ENCODE measurements around the gene PTPRN2.

PTPRN2 gene

DNA sequence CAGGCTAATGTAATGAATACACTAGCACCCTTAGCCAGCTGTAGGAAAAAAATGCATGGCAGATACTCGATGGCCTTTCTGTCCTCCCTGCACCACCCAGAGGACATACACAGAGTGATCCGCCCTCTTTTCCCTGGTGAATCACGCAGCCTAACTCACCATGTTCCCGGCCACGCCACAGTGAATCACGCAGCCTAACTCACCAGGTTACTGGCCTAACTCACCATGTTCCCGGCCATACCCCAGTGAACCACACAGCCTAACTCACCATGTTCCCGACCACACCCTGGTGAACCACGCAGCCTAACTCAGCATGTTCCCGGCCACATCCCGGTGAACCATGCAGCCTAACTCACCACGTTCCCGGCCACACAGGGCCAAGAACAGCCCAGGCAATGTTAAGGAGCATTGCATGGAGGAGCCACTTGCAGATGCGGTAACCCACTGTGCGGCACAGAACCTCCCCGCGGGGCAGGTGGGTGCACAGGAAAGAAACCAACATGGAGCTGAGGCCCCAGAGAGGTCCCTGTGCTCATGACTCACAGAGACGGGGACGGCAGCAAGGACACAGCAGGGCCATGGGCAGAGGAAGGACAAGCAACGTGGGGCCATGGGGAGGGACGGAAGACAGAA is 742.3 kb downstream of the PTPRN2 start:
- Histone ChIP-seq H3K27ac (ENCODE audit: low read depth, low read length) (no peak overlapping the region), H3K27me3 (ENCODE audit: control insufficient read depth in 1 of 2, insufficient read depth in 2 of 2, low read length in 2 of 2) (no peaks in the 10 kb centered on the region), H3K9ac (ENCODE audit: low read length) (no peak overlapping the region), H3K36me3 (ENCODE audit: insufficient read depth, low read length) (no peaks in the 10 kb centered on the region), H3K9me3 (ENCODE audit: low read length) (no peaks in the 10 kb centered on the region), H3K4me3 (ENCODE audit: low read depth in 1 of 2, low read length in 2 of 2) (no peak overlapping the region), H3K4me1 (ENCODE audit: insufficient read depth, low read length) (no peaks in the 10 kb centered on the region)

DNA sequence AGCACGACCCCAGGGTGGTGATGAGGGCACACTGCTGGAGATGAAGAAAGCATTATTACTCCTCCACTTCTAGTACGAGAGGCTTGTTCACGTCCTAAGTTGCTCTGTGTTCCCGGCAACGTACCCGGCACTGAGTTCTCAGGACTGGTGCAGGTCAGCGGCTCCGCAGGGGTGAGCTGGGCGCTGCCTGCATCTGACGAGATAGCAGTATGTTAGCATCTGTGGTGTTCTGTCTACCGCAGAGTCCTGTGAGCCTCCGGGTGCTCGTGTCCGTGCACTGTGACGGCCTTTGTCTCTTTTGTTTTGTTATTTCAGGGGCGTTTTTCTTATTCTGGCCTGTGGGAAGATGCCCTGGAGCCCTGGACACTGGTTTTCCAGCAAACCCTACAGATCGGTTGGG is 743.0 kb downstream of the PTPRN2 start:
- Histone ChIP-seq H3K9ac (ENCODE audit: low read length) (no peak overlapping the region), H3K27me3 (ENCODE audit: control insufficient read depth in 1 of 2, insufficient read depth in 2 of 2, low read length in 2 of 2) (no peaks in the 10 kb centered on the region), H3K9me3 (ENCODE audit: low read length) (no peaks in the 10 kb centered on the region), H3K27ac (ENCODE audit: low read depth, low read length) (no peak overlapping the region), H3K4me3 (ENCODE audit: low read depth in 1 of 2, low read length in 2 of 2) (no peak overlapping the region), H3K36me3 (ENCODE audit: insufficient read depth, low read length) (no peaks in the 10 kb centered on the region), H3K4me1 (ENCODE audit: insufficient read depth, low read length) (no peaks in the 10 kb centered on the region)

DNA sequence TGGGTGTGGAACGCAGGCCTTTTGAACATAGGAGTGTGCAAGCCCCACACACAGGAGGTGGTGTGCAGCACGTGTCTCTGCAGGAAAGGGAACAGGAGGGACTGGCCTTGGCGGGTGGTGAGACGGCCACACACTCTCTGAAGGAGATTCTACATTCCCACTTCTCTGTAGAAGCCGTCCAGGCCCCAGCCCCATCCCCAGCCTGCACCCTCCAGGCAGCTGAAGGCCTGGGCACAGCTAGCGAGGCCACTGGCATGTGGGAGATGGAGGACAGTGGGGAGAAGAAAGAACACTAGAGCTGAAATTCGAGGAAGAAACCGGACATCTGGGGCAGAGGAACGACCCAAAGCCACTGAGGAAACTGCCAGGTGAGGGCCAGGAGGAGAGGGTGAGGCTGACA is 743.5 kb downstream of the PTPRN2 start:
- H3K36me3 ChIP-seq (ENCODE audit: insufficient read depth, low read length) = no peaks in the 10 kb centered on the region
- no peak overlapping the region for H3K9ac ChIP-seq (ENCODE audit: low read length)
- no peaks in the 10 kb centered on the region for H3K4me1 ChIP-seq (ENCODE audit: insufficient read depth, low read length)
- no peak overlapping the region for H3K4me3 ChIP-seq (ENCODE audit: low read depth in 1 of 2, low read length in 2 of 2)
- no peak overlapping the region for H3K27ac ChIP-seq (ENCODE audit: low read depth, low read length)
- H3K27me3 ChIP-seq (ENCODE audit: control insufficient read depth in 1 of 2, insufficient read depth in 2 of 2, low read length in 2 of 2) = no peaks in the 10 kb centered on the region
- no peaks in the 10 kb centered on the region for H3K9me3 ChIP-seq (ENCODE audit: low read length)

DNA sequence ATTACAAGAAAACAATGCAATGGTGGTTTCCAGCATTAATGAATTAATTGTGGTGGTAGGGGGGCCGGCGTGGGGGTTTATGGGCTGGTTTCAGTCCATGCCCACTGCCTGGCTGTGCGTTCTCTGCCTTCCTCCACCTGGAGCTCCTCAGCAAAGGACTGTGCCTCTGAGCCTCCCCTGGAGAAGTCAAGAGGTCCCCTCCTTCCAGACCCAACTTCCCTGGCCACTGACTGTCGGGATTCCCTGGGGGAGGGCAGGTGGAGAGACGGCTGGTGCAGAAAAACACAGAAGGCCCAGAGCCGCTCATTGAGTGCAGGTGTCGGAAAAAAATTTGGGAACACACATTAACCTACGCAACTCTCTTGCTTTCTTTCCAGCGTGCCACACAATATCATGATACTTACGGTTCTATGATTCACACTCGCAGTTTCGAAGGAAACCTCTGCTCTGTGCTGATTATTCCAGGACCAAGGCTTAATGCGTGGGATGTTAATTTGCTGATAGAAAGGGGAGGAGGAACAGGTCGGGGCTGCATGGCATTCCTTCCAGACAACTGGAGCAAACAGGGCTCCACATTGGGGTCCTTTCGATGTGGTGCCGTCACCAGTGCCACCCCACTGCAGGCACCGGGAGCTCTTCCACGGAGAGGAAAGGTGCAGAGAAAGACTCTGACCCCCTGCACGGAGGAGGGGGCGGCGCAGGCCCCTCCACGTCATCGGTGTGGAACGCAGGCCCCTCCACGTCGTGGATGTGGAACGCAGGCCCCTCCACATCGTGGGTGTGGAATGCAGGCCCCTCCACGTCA is 744.1 kb downstream of the PTPRN2 start:
- H3K4me1 ChIP-seq (ENCODE audit: insufficient read depth, low read length) = no peaks in the 10 kb centered on the region
- H3K9me3 ChIP-seq (ENCODE audit: low read length) = no peaks in the 10 kb centered on the region
- no peak overlapping the region for H3K9ac ChIP-seq (ENCODE audit: low read length)
- H3K27me3 ChIP-seq (ENCODE audit: control insufficient read depth in 1 of 2, insufficient read depth in 2 of 2, low read length in 2 of 2) = no peaks in the 10 kb centered on the region
- no peaks in the 10 kb centered on the region for H3K36me3 ChIP-seq (ENCODE audit: insufficient read depth, low read length)
- H3K27ac ChIP-seq (ENCODE audit: low read depth, low read length) = no peak overlapping the region
- H3K4me3 ChIP-seq (ENCODE audit: low read depth in 1 of 2, low read length in 2 of 2) = no peak overlapping the region

DNA sequence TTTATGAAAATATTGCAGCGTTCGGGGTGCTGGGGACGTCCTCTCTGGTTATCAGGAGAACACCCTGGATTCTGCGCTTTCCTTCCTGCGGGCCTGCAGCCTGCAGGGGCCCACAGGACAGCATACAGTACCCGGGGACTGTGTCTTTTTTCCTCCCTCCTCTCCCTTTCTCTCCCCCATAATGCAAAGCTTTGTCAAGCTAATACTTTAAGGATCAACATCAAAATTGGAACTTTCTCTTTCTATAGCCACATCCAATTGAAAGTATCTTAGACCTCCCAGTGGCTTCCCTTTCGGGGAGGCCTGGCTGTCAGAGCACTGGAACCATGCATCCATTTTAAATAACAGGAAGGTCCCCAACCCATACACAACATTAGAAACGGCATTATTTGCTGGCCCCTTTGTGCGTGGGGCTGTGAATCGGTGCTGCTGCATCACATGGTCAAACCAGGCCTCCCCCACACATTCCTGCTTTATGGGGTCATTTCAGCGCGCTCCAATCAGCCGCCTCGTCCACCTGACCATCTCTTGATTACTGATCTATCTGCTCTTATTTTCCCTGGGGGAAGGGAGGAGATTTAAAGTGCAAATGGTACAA is 745.8 kb downstream of the PTPRN2 start:
- no peak overlapping the region for H3K9ac ChIP-seq (ENCODE audit: low read length)
- H3K27ac ChIP-seq (ENCODE audit: low read depth, low read length) = no peak overlapping the region
- H3K4me1 ChIP-seq (ENCODE audit: insufficient read depth, low read length) = no peaks in the 10 kb centered on the region
- no peaks in the 10 kb centered on the region for H3K36me3 ChIP-seq (ENCODE audit: insufficient read depth, low read length)
- H3K27me3 ChIP-seq (ENCODE audit: control insufficient read depth in 1 of 2, insufficient read depth in 2 of 2, low read length in 2 of 2) = peaks cover 0 to 4% of the 10 kb centered on the region in 2 donors
- no peaks in the 10 kb centered on the region for H3K9me3 ChIP-seq (ENCODE audit: low read length)
- no peak overlapping the region for H3K4me3 ChIP-seq (ENCODE audit: low read depth in 1 of 2, low read length in 2 of 2)

DNA sequence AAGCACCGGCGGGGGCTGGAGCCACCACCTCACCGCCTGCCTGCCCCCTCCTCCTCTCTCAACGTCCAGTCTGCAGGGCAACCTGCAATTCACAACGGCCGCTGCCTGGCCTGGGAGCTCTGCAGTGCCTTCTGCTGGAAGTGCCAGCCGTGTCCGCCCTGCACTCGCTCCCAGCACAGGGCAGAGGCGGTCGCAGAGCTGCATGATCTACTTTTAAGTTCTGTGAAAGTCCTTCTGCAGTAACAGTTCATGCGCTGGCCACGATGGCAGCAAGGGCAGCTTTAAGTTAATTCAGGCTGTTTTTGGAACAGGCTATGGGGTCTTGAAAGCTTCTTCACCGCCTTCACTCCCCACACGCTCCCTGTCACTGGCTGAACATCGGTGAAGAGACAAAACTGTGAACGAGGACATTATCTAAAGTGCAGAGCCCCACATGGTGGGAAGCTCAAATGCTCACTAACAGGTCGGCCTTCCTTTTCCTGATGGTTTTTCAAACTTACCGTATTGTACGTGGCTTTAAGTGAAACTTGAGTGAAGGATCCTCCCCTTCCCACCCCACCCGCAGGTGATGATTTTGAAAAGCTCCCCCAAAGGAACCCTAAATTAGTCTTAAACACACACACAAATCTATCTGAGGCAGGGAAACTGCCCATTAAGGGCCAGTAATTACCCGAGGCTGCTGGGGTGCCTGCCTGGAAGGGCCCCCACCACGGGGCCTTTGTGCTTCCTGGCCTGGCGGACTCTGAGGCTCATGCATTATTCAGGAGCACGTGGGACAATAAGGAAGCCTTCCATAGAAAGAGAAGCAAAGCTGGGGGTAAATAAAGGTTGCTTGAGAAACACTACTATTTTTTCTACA is 746.5 kb downstream of the PTPRN2 start:
- H3K36me3 ChIP-seq (ENCODE audit: insufficient read depth, low read length) = no peaks in the 10 kb centered on the region
- no peak overlapping the region for H3K4me3 ChIP-seq (ENCODE audit: low read depth in 1 of 2, low read length in 2 of 2)
- H3K9me3 ChIP-seq (ENCODE audit: low read length) = no peaks in the 10 kb centered on the region
- no peaks in the 10 kb centered on the region for H3K4me1 ChIP-seq (ENCODE audit: insufficient read depth, low read length)
- H3K27ac ChIP-seq (ENCODE audit: low read depth, low read length) = no peak overlapping the region
- no peak overlapping the region for H3K9ac ChIP-seq (ENCODE audit: low read length)
- peaks cover 0 to 4% of the 10 kb centered on the region in 2 donors for H3K27me3 ChIP-seq (ENCODE audit: control insufficient read depth in 1 of 2, insufficient read depth in 2 of 2, low read length in 2 of 2)

DNA sequence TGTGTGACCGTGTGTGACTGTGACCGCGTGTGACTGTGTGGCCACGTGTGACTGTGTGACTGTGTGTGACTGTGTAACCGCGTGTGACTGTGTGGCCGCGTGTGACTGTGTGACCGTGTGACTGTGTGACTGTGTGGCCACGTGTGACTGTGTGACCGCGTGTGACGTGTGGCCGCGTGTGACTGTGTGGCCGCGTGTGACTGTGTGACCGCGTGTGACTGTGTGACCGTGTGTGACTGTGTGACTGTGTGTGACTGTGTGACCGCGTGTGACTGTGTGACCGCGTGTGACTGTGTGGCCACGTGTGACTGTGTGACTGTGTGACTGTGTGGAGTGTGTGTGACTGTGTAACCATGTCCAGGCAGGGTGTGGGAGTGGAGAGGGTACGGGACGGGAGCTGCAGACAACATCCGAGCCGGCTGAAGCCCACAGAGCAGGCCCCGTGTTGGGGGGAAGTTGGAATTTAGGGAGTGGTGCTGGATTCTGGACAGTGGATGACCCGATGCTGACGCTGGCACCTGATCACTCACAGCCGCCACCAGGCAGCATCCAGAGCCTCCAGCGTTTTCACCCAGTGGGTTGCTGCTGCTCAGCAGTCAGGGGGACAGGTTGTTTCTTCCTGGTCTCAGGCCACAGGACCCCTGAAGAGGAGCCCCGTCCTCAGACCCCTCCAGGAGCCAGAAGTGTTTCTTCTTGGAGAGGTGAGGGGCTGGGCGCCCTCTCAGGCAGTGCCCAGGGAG is 747.3 kb downstream of the PTPRN2 start:
- Histone ChIP-seq H3K4me3 (ENCODE audit: low read depth in 1 of 2, low read length in 2 of 2) (no peak overlapping the region), H3K9ac (ENCODE audit: low read length) (no peak overlapping the region)

DNA sequence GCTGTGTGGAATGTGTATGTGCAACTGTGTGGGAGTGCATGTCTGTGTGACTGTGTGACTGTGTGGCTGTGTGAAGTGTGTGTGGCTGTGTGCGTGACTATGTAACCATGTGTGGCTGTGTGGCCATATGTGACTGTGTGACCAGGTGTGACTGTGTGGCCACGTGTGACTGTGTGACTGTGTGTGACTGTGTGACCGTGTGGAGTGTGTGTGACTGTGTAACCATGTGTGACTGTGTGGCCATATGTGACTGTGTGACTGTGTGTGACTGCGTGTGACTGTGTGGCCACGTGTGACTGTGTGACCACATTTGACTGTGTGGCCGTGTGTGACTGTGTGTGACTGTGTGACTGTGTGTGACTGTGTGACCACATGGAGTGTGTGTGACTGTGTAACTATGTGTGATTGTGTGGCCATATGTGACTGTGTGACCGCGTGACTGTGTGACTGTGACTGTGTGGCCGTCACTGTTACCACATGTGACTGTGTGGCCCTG is 747.9 kb downstream of the PTPRN2 start:
- Histone ChIP-seq H3K4me1 (ENCODE audit: insufficient read depth, low read length) (no peaks in the 10 kb centered on the region), H3K9ac (ENCODE audit: low read length) (no peak overlapping the region), H3K9me3 (ENCODE audit: low read length) (no peaks in the 10 kb centered on the region), H3K27ac (ENCODE audit: low read depth, low read length) (no peak overlapping the region), H3K4me3 (ENCODE audit: low read depth in 1 of 2, low read length in 2 of 2) (no peak overlapping the region), H3K27me3 (ENCODE audit: control insufficient read depth in 1 of 2, insufficient read depth in 2 of 2, low read length in 2 of 2) (peaks cover 0 to 4% of the 10 kb centered on the region in 2 donors), H3K36me3 (ENCODE audit: insufficient read depth, low read length) (no peaks in the 10 kb centered on the region)

More for the DNA sequence above, 747.3 kb downstream of the PTPRN2 start:
- Histone ChIP-seq H3K36me3 (ENCODE audit: insufficient read depth, low read length) (no peaks in the 10 kb centered on the region), H3K4me1 (ENCODE audit: insufficient read depth, low read length) (no peaks in the 10 kb centered on the region), H3K9me3 (ENCODE audit: low read length) (no peaks in the 10 kb centered on the region), H3K27me3 (ENCODE audit: control insufficient read depth in 1 of 2, insufficient read depth in 2 of 2, low read length in 2 of 2) (peaks cover 0 to 4% of the 10 kb centered on the region in 2 donors), H3K27ac (ENCODE audit: low read depth, low read length) (no peak overlapping the region)

DNA sequence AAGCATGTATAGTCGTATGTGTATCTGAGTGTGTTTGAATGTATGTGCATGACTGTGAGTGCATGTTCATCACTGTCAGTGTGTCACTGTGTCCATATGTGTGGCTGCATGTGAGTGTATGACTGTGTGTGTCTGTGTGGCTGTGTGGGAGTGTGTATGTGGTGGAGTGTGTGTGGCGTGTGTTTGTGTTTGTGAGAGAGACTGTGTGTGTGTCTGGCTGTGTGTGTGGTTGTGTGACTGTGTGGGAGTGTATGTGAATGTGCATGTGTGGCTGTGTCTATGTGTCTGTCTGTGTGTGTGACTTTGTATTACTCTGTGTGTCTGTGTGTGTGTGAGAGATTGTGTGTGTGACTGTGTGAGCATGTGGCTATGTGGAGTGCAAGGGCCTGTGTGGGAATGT is 748.4 kb downstream of the PTPRN2 start:
- H3K9ac ChIP-seq (ENCODE audit: low read length) = no peak overlapping the region
- no peaks in the 10 kb centered on the region for H3K9me3 ChIP-seq (ENCODE audit: low read length)
- H3K36me3 ChIP-seq (ENCODE audit: insufficient read depth, low read length) = no peaks in the 10 kb centered on the region
- no peak overlapping the region for H3K27ac ChIP-seq (ENCODE audit: low read depth, low read length)
- H3K27me3 ChIP-seq (ENCODE audit: control insufficient read depth in 1 of 2, insufficient read depth in 2 of 2, low read length in 2 of 2) = peaks cover 0 to 4% of the 10 kb centered on the region in 2 donors
- no peaks in the 10 kb centered on the region for H3K4me1 ChIP-seq (ENCODE audit: insufficient read depth, low read length)
- no peak overlapping the region for H3K4me3 ChIP-seq (ENCODE audit: low read depth in 1 of 2, low read length in 2 of 2)

DNA sequence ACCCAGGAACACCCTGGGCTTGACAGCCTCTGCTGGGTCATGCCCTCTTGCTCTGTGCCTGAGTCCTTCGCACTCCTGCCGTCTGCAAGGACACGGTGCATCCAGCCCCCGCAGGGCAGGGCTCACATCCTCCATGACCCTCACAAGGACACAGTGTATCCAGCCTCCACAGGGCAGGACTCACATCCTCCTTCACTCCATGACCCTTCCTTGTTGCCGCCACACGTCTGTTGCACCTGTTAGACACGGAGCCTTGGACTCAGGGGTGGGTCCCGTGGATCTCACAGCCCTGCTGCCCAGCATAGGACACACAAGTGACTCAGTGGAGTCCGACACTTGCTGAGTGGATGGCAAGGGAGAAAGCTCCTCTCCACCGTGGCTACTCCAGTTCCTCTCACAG is 750.1 kb downstream of the PTPRN2 start:
- no peak overlapping the region for H3K9ac ChIP-seq (ENCODE audit: low read length)
- H3K27me3 ChIP-seq (ENCODE audit: control insufficient read depth in 1 of 2, insufficient read depth in 2 of 2, low read length in 2 of 2) = peaks cover 0 to 4% of the 10 kb centered on the region in 2 donors
- no peaks in the 10 kb centered on the region for H3K9me3 ChIP-seq (ENCODE audit: low read length)
- H3K36me3 ChIP-seq (ENCODE audit: insufficient read depth, low read length) = no peaks in the 10 kb centered on the region
- no peak overlapping the region for H3K27ac ChIP-seq (ENCODE audit: low read depth, low read length)
- H3K4me1 ChIP-seq (ENCODE audit: insufficient read depth, low read length) = no peaks in the 10 kb centered on the region
- no peak overlapping the region for H3K4me3 ChIP-seq (ENCODE audit: low read depth in 1 of 2, low read length in 2 of 2)

Measured in muscle layer of colon (tissue), 2 donors.